Thymus (tissue), 11 donors: Measurements from ENCODE around the gene RNF115. TPM values are rescaled to one million over a fixed set of nuclear protein-coding genes. Genes with fewer than 3 reads are reported as not detected.
"Not testable (repeated sequence)": the region's sequence is repeated elsewhere in the genome, so short reads cannot be mapped to it uniquely, and the experiment has no call there.

ENCODE experiments used
- DNase-seq, 9 donors: peaks; one replicate each; pipeline ENCODE4 v3.0.0-alpha.2; 2013; ENCODE audit warnings: low spot score in 9 of 9, low read depth in 6 of 9, missing footprints in 1 of 9
- H3K27ac ChIP-seq, 2 donors: one replicate each; pipeline ENCODE4 v1.5.1; 2013; ENCODE audit warnings: control low read depth in 1 of 2, low read depth in 1 of 2, low read length in 1 of 2, mild to moderate bottlenecking in 1 of 2, moderate library complexity in 1 of 2
- H3K27me3 ChIP-seq, 2 donors: one replicate each; pipeline ENCODE4 v1.5.1; 2013; ENCODE audit warnings: low read length in 1 of 2; ENCODE audit not compliant: control insufficient read depth in 2 of 2, insufficient read depth in 1 of 2
- H3K36me3 ChIP-seq, 2 donors: one replicate each; pipeline ENCODE4 v1.5.1; 2013; ENCODE audit warnings: low read length in 1 of 2, mild to moderate bottlenecking in 1 of 2, moderate library complexity in 1 of 2; ENCODE audit not compliant: control insufficient read depth in 2 of 2, insufficient read depth in 2 of 2
- H3K4me1 ChIP-seq, 2 donors: one replicate each; pipeline ENCODE4 v1.5.1; 2013; ENCODE audit warnings: low read length in 2 of 2; ENCODE audit not compliant: control insufficient read depth in 2 of 2, insufficient read depth in 2 of 2
- H3K4me3 ChIP-seq, 2 donors: one replicate each; pipeline ENCODE4 v1.5.1; 2013; ENCODE audit warnings: low read length in 2 of 2, control low read depth in 1 of 2, mild to moderate bottlenecking in 1 of 2
- H3K9me3 ChIP-seq, 2 donors: one replicate each; pipeline ENCODE4 v1.5.1; 2013; ENCODE audit warnings: low read length in 1 of 2, mild to moderate bottlenecking in 1 of 2; ENCODE audit not compliant: control insufficient read depth in 2 of 2, insufficient read depth in 1 of 2
- WGBS: extraction: QIAGEN DNeasy Blood & Tissue Kit; methylation state at CpG from one replicate; pipeline ENCODE4 v1.1.7; 2013; 5-methylcytosine and 5-hydroxymethylcytosine counted together
- polyA plus RNA-seq: library from polyadenylated mRNA; stranded (reverse); fragments of 200-250 nt; gene quantifications from one replicate; pipeline ENCODE4 v1.2.3, GENCODE V29; 2013
- total RNA-seq: library from RNA; stranded (reverse); fragments of 120-200 nt; gene quantifications from one replicate; pipeline ENCODE4 v1.2.4, GENCODE V29; 2013
- donor health status: healthy.

RNF115 gene
- total and polyA plus RNA-seq, 2 donors, result 8.8 to 12.3 TPM

GRCh38 chr1:145730900-145731299 is 93.0 kb downstream of the RNF115 start:
- Histone ChIP-seq H3K27ac (no peak overlapping the region), H3K4me1 (no peaks in the 10 kb centered on the region), H3K36me3 (no peaks in the 10 kb centered on the region), H3K9me3 (no peaks in the 10 kb centered on the region), H3K4me3 (no peak overlapping the region), H3K27me3 (no peaks in the 10 kb centered on the region)
- DNase-seq, result no peak
- WGBS, result 98% methylated on average over 3 of the region's 3 CpGs

DNA sequence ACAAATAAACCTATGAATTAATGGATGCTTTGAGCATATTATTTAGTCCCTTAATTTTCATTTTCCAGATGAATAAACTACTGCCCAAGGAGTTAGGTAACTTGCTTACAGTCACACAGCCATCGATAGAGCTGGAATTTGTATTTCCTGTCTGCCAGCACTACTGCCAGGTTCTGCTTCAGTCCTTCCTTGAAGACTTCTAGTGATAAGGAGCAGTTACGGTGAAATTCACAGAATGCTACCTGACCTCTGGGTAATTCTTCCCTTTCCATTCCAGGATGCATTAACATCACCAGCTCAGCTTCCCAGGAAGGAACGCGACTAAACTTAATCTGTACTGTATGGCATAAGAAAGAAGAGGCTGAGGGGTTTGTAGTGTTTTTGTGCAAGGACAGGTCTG is 93.4 kb downstream of the RNF115 start:
- Histone ChIP-seq H3K9me3 (no peaks in the 10 kb centered on the region), H3K36me3 (no peaks in the 10 kb centered on the region), H3K27me3 (no peaks in the 10 kb centered on the region), H3K4me3 (no peak overlapping the region), H3K4me1 (no peaks in the 10 kb centered on the region), H3K27ac (no peak overlapping the region)
- WGBS, result 91% methylated on average over 4 of the region's 4 CpGs
- no peak for DNase-seq

DNA sequence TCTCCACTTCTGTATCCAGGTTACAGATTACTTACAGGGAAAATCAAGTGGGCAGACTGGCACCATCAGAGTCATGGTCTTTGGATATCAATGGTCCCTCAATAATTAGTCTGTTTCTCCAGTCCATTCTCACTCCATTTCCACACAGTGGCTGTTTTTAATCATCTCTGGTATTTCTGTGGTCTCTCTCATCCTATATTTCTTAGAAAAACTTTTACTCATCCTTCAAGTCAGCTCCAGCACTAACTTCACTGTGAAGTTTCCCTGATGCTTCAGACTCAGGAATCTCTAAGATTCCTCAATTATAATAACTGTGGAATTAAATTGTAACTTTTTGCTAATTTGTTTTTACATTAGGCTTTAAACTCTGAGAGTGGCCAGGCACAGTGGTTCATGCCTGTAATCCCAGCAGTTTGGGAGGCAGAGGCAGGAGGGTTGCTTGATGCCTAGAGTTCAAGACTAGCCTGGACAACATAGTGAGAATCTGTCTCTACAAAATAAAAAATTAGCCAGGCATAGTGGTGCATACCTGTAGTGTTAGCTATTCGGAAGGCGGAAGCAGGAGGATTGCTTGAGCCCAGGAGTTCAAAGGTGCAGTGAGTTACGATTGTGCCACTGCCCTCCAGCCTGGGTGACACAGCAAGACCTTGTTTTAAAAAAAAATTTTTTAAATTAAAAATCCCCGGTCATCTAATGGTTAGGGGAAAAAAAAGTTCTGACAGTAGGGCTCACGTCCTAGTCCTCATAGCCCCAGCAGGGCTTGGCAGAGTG is 94.0 kb downstream of the RNF115 start:
- H3K4me1 ChIP-seq, result no peaks in the 10 kb centered on the region
- H3K9me3 ChIP-seq, result no peaks in the 10 kb centered on the region
- no peak overlapping the region for H3K27ac ChIP-seq
- no peak overlapping the region for H3K4me3 ChIP-seq
- DNase-seq, result no peak
- no peaks in the 10 kb centered on the region for H3K27me3 ChIP-seq
- H3K36me3 ChIP-seq, result no peaks in the 10 kb centered on the region
- 97% methylated on average over 5 of the region's 5 CpGs for WGBS

DNA sequence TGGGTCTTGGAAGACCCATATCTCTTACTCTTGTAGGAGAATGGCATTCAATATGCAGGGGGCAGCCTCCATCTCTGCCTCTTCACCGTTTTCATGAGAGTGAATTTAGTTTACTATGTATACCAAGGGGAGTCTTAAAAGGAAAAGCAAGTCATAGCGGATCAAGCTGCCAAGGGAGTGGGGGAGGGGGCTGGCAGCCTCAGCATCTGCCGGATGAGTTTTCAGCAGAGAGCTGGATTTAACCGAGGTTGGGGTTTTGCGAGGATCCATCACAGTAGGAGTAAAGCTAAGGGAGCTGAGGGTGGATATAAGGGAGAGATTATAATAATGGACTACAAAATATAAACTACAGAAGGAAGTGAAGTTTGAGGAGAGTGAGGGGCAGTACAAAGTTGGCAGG is 94.7 kb downstream of the RNF115 start:
- 89% methylated on average over 5 of the region's 5 CpGs for WGBS
- no peaks in the 10 kb centered on the region for H3K36me3 ChIP-seq
- H3K4me1 ChIP-seq, result no peaks in the 10 kb centered on the region
- no peak for DNase-seq
- no peak overlapping the region for H3K27ac ChIP-seq
- H3K9me3 ChIP-seq, result no peaks in the 10 kb centered on the region
- no peaks in the 10 kb centered on the region for H3K27me3 ChIP-seq
- no peak overlapping the region for H3K4me3 ChIP-seq

- not testable (repeated sequence) for DNase-seq, H3K36me3 ChIP-seq, H3K4me3 ChIP-seq, H3K4me1 ChIP-seq, H3K9me3 ChIP-seq, H3K27ac ChIP-seq
- 97% methylated on average over 5 of the region's 5 CpGs for WGBS
- peaks cover 0 to 11% of the 10 kb centered on the region in 2 donors for H3K27me3 ChIP-seq
These were observed 97.7 kb downstream of the RNF115 start for GRCh38 chr1:145726193-145726592.

- H3K36me3 ChIP-seq, result no peaks in the 10 kb centered on the region
- peak overlapping the region; percentile 14 to 16 for H3K4me3 ChIP-seq
- DNase-seq, result peak; percentile 6 to 66 (median 36)
- no peaks in the 10 kb centered on the region for H3K9me3 ChIP-seq
- peaks cover 0 to 26% of the 10 kb centered on the region in 2 donors for H3K27me3 ChIP-seq
- H3K4me1 ChIP-seq, result peaks cover 0 to 9% of the 10 kb centered on the region in 2 donors
- H3K27ac ChIP-seq, result no peak overlapping the region
- 16% methylated on average over 47 of the region's 47 CpGs for WGBS
These were observed 102.8 kb downstream of the RNF115 start for GRCh38 chr1:145720878-145721671.

DNA sequence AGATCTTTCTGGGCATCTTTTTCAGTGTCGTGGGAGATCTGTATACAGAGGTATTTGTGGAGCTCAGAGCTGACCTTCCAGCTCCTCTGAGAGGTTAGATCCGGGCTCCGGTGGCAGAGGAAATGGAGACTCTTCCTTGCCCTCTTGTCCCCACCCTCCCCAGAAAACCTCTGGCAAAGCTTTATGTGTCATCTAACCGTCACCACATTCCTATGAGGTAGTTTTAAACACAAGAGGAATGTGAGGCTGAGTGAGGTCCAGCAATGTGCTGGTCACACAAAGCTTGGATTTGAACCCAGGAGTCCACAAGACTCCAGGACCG is 103.4 kb downstream of the RNF115 start:
- peaks cover 0 to 26% of the 10 kb centered on the region in 2 donors for H3K27me3 ChIP-seq
- H3K4me3 ChIP-seq, result no peak overlapping the region
- no peak overlapping the region for H3K27ac ChIP-seq
- DNase-seq, result peak in 1 of 9 donors; percentile 3
- WGBS, result 64% methylated on average over 5 of the region's 5 CpGs
- H3K9me3 ChIP-seq, result no peaks in the 10 kb centered on the region
- no peaks in the 10 kb centered on the region for H3K36me3 ChIP-seq
- peaks cover 0 to 9% of the 10 kb centered on the region in 2 donors for H3K4me1 ChIP-seq

GRCh38 chr1:145719230-145720079 is 104.4 kb downstream of the RNF115 start, which contains the start of gene CD160:
Gene CD160, plus strand, starts transcription at chr1:145719499. Its CDS starts 8,829 bp downstream, at chr1:145728328.
- peaks cover 0 to 9% of the 10 kb centered on the region in 2 donors for H3K4me1 ChIP-seq
- H3K36me3 ChIP-seq, result no peaks in the 10 kb centered on the region
- H3K27ac ChIP-seq, result no peak within 1 kb of the TSS
- no peaks in the 10 kb centered on the region for H3K9me3 ChIP-seq
- no peak for DNase-seq
- no peak within 1 kb of the TSS for H3K4me3 ChIP-seq
- 94% methylated on average over 12 of the region's 12 CpGs for WGBS
- peaks cover 0 to 26% of the 10 kb centered on the region in 2 donors for H3K27me3 ChIP-seq
